HepG2 (cell line): Measurements from ENCODE around the gene DPEP1. TPM values are rescaled to one million over a fixed set of nuclear protein-coding genes. Genes with fewer than 3 reads are reported as not detected.

ENCODE experiments used
- CEBPG ChIP-seq: IDR thresholded peaks from 2 replicates; pipeline ENCODE4 v1.6.1; 2016
- FOXM1 ChIP-seq: sonication (generic); formaldehyde crosslinking; IDR thresholded peaks from 2 replicates; pipeline ENCODE4 v1.5.0; 2020; ENCODE audit warnings: missing genetic modification reagents
- HDAC1 ChIP-seq: sonication (generic); formaldehyde crosslinking; IDR thresholded peaks from 2 replicates; pipeline ENCODE4 v1.5.1; 2020; ENCODE audit warnings: mild to moderate bottlenecking, missing genetic modification reagents
- MIER2 ChIP-seq: IDR thresholded peaks from 2 replicates; pipeline ENCODE4 v1.6.1; 2016; ENCODE audit warnings: missing biosample characterization, missing genetic modification reagents
- NFIB ChIP-seq: sonication (generic); formaldehyde crosslinking; IDR thresholded peaks from 2 replicates; pipeline ENCODE4 v1.9.0; 2021; ENCODE audit warnings: missing genetic modification reagents, mild to moderate bottlenecking, borderline replicate concordance
- PHF5A ChIP-seq: IDR thresholded peaks from one replicate; pipeline ENCODE4 v1.6.1; 2018; ENCODE audit warnings: low read depth, missing genetic modification reagents; ENCODE audit not compliant: unreplicated experiment
- SIN3B ChIP-seq: fragments of 150-350 bp; IDR thresholded peaks from 2 replicates; pipeline ENCODE4 v1.6.1; 2014; ENCODE audit warnings: low read length
- TFAP4 ChIP-seq: sonication (generic); IDR thresholded peaks from 2 replicates; pipeline ENCODE4 v1.6.1; 2016; ENCODE audit warnings: low read depth, borderline replicate concordance
- ZMYM3 ChIP-seq: sonication (generic); formaldehyde crosslinking; IDR thresholded peaks from 2 replicates; pipeline ENCODE4 v1.5.1; 2020; ENCODE audit warnings: mild to moderate bottlenecking, missing genetic modification reagents
- ZNF260 ChIP-seq: sonication (generic); formaldehyde crosslinking; IDR thresholded peaks from 2 replicates; pipeline ENCODE4 v1.4.0; 2020; ENCODE audit warnings: missing genetic modification reagents, low read depth, mild to moderate bottlenecking, borderline replicate concordance
- ZNF431 ChIP-seq: sonication (generic); formaldehyde crosslinking; IDR thresholded peaks from 2 replicates; pipeline ENCODE4 v1.9.0; 2022; ENCODE audit warnings: missing genetic modification reagents, low read depth, mild to moderate bottlenecking, borderline replicate concordance
- ZNF501 ChIP-seq: sonication (generic); formaldehyde crosslinking; IDR thresholded peaks from 2 replicates; pipeline ENCODE4 v1.5.1; 2020; ENCODE audit warnings: mild to moderate bottlenecking, moderate library complexity, missing genetic modification reagents
- ZNF891 ChIP-seq: sonication (generic); formaldehyde crosslinking; IDR thresholded peaks from 2 replicates; pipeline ENCODE4 v1.5.0; 2020; ENCODE audit warnings: mild to moderate bottlenecking, missing genetic modification reagents
- polyA plus RNA-seq, 8 experiments: library from polyadenylated mRNA; depleted of rRNA in 3 of 8; stranded (reverse) in 7 of 8; unstranded in 1 of 8; fragments of >200 nt; fragmentation: Illumina TruSeq in 4 of 8; extraction: Trizol in 4 of 8; gene quantifications; 2 replicates each; pipeline versions ENCODE4 v1.2.1 to v1.2.3, GENCODE V29; 2011 to 2016; ENCODE audit warnings: low read depth in 4 of 8, missing spikeins in 1 of 8, mixed read lengths in 1 of 8; ENCODE audit not compliant: insufficient read depth in 1 of 8
- total RNA-seq, 5 experiments: library from RNA; depleted of rRNA; stranded (reverse); fragments of >200 nt; fragmentation: Illumina TruSeq; extraction: Trizol; gene quantifications; 2 replicates each; pipeline ENCODE4 v1.2.3, GENCODE V29; 2016; ENCODE audit warnings: low read depth in 1 of 5
- TF ChIP-seq, protein P1 (sequence below): sonication (generic); formaldehyde crosslinking; IDR thresholded peaks from 2 replicates; pipeline ENCODE4 v1.5.0; 2020; ENCODE audit warnings: mild to moderate bottlenecking, missing genetic modification reagents
- TF ChIP-seq, protein P2 (sequence below): sonication (generic); formaldehyde crosslinking; IDR thresholded peaks from 2 replicates; pipeline ENCODE4 v1.4.0; 2020; ENCODE audit warnings: missing genetic modification reagents
- TF ChIP-seq, protein P3 (sequence below), 2 experiments: sonication (generic) in 1 of 2; formaldehyde crosslinking in 1 of 2; IDR thresholded peaks; 2 replicates each; pipeline versions ENCODE4 v1.4.0 to v1.6.1; 2016 to 2020; ENCODE audit warnings: borderline replicate concordance in 1 of 2, low read depth in 1 of 2, mild to moderate bottlenecking in 1 of 2, missing genetic modification reagents in 1 of 2
- TF ChIP-seq, protein P4 (sequence below): sonication (generic); formaldehyde crosslinking; IDR thresholded peaks from 2 replicates; pipeline ENCODE4 v1.5.0; 2020; ENCODE audit warnings: mild to moderate bottlenecking, missing genetic modification reagents, borderline replicate concordance

The DPEP1 gene
- total and polyA plus RNA-seq, 2 of the 13 experiments (the other 11 are each of a cell fraction or from before 2014, with no cell fraction given), result 37.6 to 52.2 TPM

- peak; percentile 79 for TF ChIP-seq ZNF501 (CRISPR knock-in tag)
- TF ChIP-seq, protein P1, sequence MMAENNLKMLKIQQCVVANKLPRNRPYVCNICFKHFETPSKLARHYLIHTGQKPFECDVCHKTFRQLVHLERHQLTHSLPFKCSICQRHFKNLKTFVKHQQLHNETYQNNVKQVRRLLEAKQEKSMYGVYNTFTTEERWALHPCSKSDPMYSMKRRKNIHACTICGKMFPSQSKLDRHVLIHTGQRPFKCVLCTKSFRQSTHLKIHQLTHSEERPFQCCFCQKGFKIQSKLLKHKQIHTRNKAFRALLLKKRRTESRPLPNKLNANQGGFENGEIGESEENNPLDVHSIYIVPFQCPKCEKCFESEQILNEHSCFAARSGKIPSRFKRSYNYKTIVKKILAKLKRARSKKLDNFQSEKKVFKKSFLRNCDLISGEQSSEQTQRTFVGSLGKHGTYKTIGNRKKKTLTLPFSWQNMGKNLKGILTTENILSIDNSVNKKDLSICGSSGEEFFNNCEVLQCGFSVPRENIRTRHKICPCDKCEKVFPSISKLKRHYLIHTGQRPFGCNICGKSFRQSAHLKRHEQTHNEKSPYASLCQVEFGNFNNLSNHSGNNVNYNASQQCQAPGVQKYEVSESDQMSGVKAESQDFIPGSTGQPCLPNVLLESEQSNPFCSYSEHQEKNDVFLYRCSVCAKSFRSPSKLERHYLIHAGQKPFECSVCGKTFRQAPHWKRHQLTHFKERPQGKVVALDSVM (CRISPR knock-in tag), result no peak
- TF ChIP-seq, protein P2, sequence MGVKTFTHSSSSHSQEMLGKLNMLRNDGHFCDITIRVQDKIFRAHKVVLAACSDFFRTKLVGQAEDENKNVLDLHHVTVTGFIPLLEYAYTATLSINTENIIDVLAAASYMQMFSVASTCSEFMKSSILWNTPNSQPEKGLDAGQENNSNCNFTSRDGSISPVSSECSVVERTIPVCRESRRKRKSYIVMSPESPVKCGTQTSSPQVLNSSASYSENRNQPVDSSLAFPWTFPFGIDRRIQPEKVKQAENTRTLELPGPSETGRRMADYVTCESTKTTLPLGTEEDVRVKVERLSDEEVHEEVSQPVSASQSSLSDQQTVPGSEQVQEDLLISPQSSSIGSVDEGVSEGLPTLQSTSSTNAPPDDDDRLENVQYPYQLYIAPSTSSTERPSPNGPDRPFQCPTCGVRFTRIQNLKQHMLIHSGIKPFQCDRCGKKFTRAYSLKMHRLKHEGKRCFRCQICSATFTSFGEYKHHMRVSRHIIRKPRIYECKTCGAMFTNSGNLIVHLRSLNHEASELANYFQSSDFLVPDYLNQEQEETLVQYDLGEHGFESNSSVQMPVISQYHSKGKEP (CRISPR knock-in tag), result 0 out of 2 replicates have a peak, but pooled peaks have one; percentile 32
- TF ChIP-seq ZNF431 (CRISPR knock-in tag), result peak; percentile 86; the same call in 1 of the 2 replicates
- TF ChIP-seq MIER2, result peak; percentile 29; the same call in 1 of the 2 replicates
- TF ChIP-seq PHF5A (CRISPR knock-in tag), result peak; percentile 52
- TF ChIP-seq, protein P3, sequence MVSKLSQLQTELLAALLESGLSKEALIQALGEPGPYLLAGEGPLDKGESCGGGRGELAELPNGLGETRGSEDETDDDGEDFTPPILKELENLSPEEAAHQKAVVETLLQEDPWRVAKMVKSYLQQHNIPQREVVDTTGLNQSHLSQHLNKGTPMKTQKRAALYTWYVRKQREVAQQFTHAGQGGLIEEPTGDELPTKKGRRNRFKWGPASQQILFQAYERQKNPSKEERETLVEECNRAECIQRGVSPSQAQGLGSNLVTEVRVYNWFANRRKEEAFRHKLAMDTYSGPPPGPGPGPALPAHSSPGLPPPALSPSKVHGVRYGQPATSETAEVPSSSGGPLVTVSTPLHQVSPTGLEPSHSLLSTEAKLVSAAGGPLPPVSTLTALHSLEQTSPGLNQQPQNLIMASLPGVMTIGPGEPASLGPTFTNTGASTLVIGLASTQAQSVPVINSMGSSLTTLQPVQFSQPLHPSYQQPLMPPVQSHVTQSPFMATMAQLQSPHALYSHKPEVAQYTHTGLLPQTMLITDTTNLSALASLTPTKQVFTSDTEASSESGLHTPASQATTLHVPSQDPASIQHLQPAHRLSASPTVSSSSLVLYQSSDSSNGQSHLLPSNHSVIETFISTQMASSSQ (IDR thresholded peaks at IDR 0.05; ENCODE audit: low read depth), result no peak
- TF ChIP-seq, protein P3 (CRISPR knock-in tag; IDR thresholded peaks at IDR 0.05; ENCODE audit: borderline replicate concordance), result peak; percentile 47; the same call in 1 of the 2 replicates
- TF ChIP-seq CEBPG (CRISPR knock-in tag), result peak; percentile 10; the same call in 1 of the 2 replicates
- no peak for TF ChIP-seq SIN3B
- TF ChIP-seq HDAC1 (CRISPR knock-in tag), result peak; percentile 67
- TF ChIP-seq, protein P4, sequence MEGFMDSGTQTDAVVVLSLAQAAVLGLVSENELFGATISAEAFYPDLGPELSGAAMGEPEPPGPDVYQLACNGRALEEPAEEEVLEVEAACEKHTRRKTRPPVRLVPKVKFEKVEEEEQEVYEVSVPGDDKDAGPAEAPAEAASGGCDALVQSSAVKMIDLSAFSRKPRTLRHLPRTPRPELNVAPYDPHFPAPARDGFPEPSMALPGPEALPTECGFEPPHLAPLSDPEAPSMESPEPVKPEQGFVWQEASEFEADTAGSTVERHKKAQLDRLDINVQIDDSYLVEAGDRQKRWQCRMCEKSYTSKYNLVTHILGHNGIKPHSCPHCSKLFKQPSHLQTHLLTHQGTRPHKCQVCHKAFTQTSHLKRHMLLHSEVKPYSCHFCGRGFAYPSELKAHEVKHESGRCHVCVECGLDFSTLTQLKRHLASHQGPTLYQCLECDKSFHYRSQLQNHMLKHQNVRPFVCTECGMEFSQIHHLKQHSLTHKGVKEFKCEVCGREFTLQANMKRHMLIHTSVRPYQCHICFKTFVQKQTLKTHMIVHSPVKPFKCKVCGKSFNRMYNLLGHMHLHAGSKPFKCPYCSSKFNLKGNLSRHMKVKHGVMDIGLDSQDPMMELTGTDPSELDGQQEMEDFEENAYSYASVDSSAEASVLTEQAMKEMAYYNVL (CRISPR knock-in tag), result no peak
- TF ChIP-seq ZNF891 (CRISPR knock-in tag), result peak; percentile 83
- TF ChIP-seq TFAP4, result 0 out of 2 replicates have a peak, but pooled peaks have one; percentile 6
- TF ChIP-seq ZNF260 (CRISPR knock-in tag), result 0 out of 2 replicates have a peak, but pooled peaks have one; percentile 48
- peak; percentile 72 for TF ChIP-seq ZMYM3 (CRISPR knock-in tag)
- TF ChIP-seq NFIB (CRISPR knock-in tag), result no peak
- peak; percentile 74; the same call in 1 of the 2 replicates for TF ChIP-seq FOXM1
These were observed 47.7 kb upstream of the DPEP1 start (continued) for GRCh38 chr16:89565506-89566372.
